Kidney (tissue), 14 donors: ENCODE measurements around the gene CAP1. TPM values are rescaled to one million over a fixed set of nuclear protein-coding genes. Genes with fewer than 3 reads are reported as not detected.

Source experiments
- DNase-seq, 5 donors: peaks; one replicate each; pipeline ENCODE4 v3.0.0-alpha.2; 2013 to 2020
- FAIRE-seq: peaks from 2 replicates; lab custom pipeline; 2012; peaks lifted over from hg19 to GRCh38; lab: Jason Lieb, UNC
- H3K27ac ChIP-seq, 2 donors: one replicate each; pipeline ENCODE4 v1.7.0; 2013; ENCODE audit warnings: low read depth in 2 of 2, low read length in 2 of 2, inconsistent platforms in 1 of 2
- H3K27me3 ChIP-seq: one replicate; pipeline ENCODE4 v1.7.1; 2013; ENCODE audit warnings: low read length, inconsistent platforms; ENCODE audit not compliant: control insufficient read depth, insufficient read depth
- H3K36me3 ChIP-seq, 3 donors: one replicate each; pipeline versions ENCODE4 v1.7.0 to v1.7.1; 2013; ENCODE audit warnings: low read length in 3 of 3, control low read depth in 1 of 3, inconsistent platforms in 1 of 3; ENCODE audit not compliant: insufficient read depth in 3 of 3, control insufficient read depth in 2 of 3
- H3K4me1 ChIP-seq, 3 donors: one replicate each; pipeline versions ENCODE4 v1.7.0 to v1.7.1; 2013; ENCODE audit warnings: low read length in 3 of 3, inconsistent platforms in 1 of 3, low read depth in 1 of 3; ENCODE audit not compliant: control insufficient read depth in 2 of 3, insufficient read depth in 2 of 3
- H3K4me3 ChIP-seq, 3 donors: one replicate each; pipeline versions ENCODE4 v1.7.0 to v1.8.1; 2013; ENCODE audit warnings: low read length in 3 of 3, control low read depth in 1 of 3, inconsistent platforms in 1 of 3
- H3K9ac ChIP-seq, 3 donors: one replicate each; pipeline versions ENCODE4 v1.7.0 to v1.7.1; 2013; ENCODE audit warnings: low read length in 3 of 3, control low read depth in 1 of 3, inconsistent platforms in 1 of 3
- H3K9me3 ChIP-seq, 3 donors: one replicate each; pipeline versions ENCODE4 v1.7.0 to v1.7.1; 2013; ENCODE audit warnings: low read length in 3 of 3, control low read depth in 1 of 3, inconsistent platforms in 1 of 3; ENCODE audit not compliant: control insufficient read depth in 2 of 3, insufficient read depth in 1 of 3
- intact Hi-C: fragments of 100-400 bp; cut with DNase I; formaldehyde crosslinking; loops from one replicate; pipeline ENCODE4 v1.11.1; 2022
- polyA plus RNA-seq: library from polyadenylated mRNA; stranded (reverse); fragments of 350-450 nt; fragmentation: Illumina TruSeq; extraction: RNeasy Lipid Tissue Mini Kit (QIAGEN cat#74804); gene quantifications from one replicate; pipeline ENCODE4 v1.2.3, GENCODE V29; 2014; ENCODE audit warnings: low read depth, low replicate concordance; ENCODE audit not compliant: insufficient read depth
- total RNA-seq: library from RNA; stranded (reverse); fragmentation: NEBNext Ultra II Directional; extraction: Animal tissue kit (Norgen Biotek cat#: 25700); gene quantifications from one replicate; pipeline ENCODE4 v1.2.1, GENCODE V29; 2021
- TF ChIP-seq, protein P1 (sequence below): IDR thresholded peaks from 3 replicates; pipeline ENCODE4 v1.5.1; 2012; ENCODE audit warnings: mild to moderate bottlenecking, moderate library complexity, borderline replicate concordance; ENCODE audit not compliant: insufficient read depth; ENCODE audit errors: extremely low read depth
- donor health status: control.
- donor health status: control.
- donor health status: control.
- donor health status: control.
- donor health status: control.
- donor health status: DM: yes; HTN: yes; CAD: no.
- donor health status: Normal renal cell carcinoma (clear cell type).

The CAP1 gene
- total and polyA plus RNA-seq, 2 donors from 2014 or later: 128 to 328 TPM

DNA sequence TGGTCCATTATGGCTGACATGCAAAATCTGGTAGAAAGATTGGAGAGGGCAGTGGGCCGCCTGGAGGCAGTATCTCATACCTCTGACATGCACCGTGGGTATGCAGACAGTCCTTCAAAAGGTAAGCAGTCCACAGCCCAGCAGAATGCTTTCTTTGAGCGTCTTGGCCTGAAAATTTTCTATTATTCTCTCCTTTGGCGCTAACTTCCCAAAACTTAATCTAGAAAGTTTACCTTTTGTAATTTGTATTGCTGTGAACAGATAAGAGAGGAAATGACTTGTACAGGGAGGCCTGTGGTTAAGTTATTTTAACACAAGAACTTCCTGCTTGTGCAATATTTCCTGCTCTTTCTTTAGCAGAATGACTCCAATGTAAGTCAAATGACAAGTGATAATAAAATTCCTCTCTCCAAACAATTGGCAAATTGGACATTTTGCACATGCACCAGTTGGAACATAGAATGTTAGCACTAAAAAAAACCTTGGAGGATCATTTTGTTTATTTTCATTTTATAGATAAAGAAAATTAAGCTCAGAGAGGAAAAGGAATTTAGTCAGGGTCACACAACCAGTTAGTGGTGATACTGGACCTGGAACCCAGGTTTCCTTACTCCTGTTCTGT lies 18.9 kb downstream of the CAP1 start:
- Histone ChIP-seq H3K27me3 (no peaks in the 10 kb centered on the region), H3K9ac (no peak overlapping the region), H3K27ac (peak overlapping the region in 1 of 2 donors; percentile 74), H3K9me3 (no peaks in the 10 kb centered on the region), H3K4me3 (no peak overlapping the region), H3K36me3 (peaks cover 9 to 40% (median 29%) of the 10 kb centered on the region in 3 donors), H3K4me1 (peaks cover 0 to 10% (median 7%) of the 10 kb centered on the region in 3 donors)
- intact Hi-C loops: no loop called here
- FAIRE-seq (no peak), DNase-seq (no peak)
- TF ChIP-seq, protein P1, sequence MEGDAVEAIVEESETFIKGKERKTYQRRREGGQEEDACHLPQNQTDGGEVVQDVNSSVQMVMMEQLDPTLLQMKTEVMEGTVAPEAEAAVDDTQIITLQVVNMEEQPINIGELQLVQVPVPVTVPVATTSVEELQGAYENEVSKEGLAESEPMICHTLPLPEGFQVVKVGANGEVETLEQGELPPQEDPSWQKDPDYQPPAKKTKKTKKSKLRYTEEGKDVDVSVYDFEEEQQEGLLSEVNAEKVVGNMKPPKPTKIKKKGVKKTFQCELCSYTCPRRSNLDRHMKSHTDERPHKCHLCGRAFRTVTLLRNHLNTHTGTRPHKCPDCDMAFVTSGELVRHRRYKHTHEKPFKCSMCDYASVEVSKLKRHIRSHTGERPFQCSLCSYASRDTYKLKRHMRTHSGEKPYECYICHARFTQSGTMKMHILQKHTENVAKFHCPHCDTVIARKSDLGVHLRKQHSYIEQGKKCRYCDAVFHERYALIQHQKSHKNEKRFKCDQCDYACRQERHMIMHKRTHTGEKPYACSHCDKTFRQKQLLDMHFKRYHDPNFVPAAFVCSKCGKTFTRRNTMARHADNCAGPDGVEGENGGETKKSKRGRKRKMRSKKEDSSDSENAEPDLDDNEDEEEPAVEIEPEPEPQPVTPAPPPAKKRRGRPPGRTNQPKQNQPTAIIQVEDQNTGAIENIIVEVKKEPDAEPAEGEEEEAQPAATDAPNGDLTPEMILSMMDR: no peak

DNA sequence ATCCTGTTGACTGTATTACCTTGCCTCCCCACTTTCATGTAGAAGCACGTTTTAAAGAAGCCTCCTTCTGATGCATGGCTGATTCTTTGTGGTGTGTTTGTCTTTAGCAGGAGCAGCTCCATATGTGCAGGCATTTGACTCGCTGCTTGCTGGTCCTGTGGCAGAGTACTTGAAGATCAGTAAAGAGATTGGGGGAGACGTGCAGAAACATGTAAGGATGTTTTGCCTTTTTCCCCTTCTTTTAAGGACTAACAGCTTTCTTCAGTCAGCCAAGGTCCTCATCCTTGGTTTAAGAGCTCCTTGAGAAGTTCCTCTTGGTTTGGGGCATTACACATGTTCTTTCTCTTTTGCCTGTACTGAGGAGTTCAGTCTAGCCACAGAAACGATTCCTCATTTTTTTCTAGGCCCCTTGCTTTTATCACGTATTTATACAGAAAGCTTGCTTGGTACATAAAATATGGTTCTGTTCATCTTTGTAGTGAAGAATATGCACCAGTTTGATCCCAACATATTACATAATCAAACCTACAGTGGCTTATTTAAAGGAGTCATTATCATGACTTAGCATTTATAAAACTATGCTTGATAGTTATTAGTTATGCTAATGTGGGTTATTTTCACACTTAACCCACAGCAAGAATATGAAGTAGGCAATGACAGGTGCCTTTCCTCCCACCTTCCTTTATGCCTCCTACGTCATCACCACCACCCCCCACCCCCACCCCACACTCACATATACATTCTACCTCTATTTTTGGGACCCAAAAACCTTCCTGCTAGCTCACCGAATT lies 19.6 kb downstream of the CAP1 start:
- no peak overlapping the region for H3K9ac ChIP-seq
- H3K36me3 ChIP-seq: peaks cover 11 to 47% (median 37%) of the 10 kb centered on the region in 3 donors
- DNase-seq (no peak), FAIRE-seq (no peak)
- TF ChIP-seq, protein P1: no peak
- H3K9me3 ChIP-seq: no peaks in the 10 kb centered on the region
- peak overlapping the region; percentile 3 to 74 for H3K27ac ChIP-seq
- peaks cover 0 to 10% (median 7%) of the 10 kb centered on the region in 3 donors for H3K4me1 ChIP-seq
- intact Hi-C loops: no loop called here
- no peak overlapping the region for H3K4me3 ChIP-seq
- no peaks in the 10 kb centered on the region for H3K27me3 ChIP-seq

DNA sequence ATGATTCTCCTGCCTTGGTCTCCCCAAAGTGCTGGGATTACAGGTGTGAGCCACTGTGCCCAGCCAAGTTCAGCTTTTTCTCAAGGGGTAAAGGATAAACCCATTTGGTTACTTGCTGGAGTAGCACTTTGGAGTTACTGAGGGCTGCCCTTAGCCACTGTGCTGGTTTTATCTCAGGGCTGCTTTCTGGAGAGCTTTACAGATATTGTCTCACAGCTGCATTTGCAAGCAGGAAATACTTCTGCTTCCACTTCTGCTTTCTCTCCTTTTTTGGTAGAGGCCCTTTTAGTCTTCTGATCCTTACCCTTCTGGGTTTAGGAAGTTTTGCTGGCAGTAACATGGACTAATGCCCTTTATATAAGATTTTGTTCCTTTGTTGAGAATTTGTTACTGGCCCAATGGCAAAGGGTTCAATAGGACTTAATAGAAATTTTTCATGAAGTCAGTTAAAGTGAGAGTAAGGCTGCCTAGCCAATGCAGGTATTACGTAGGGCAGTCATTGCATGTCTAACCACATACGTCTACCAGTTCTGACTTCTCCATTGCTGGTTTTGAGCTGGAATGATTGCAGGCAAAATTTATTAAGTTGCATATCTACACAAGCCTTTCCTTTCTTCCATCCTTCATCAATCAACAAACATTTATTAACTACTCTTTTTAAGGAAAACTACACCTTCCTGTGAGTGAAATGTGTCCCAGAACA lies 24.4 kb downstream of the CAP1 start:
- intact Hi-C loops: no loop called here
- no peak for FAIRE-seq
- Histone ChIP-seq H3K27ac (no peak overlapping the region), H3K4me3 (no peak overlapping the region), H3K36me3 (peaks cover 17 to 73% (median 64%) of the 10 kb centered on the region in 3 donors), H3K9me3 (no peaks in the 10 kb centered on the region), H3K4me1 (no peaks in the 10 kb centered on the region), H3K9ac (no peak overlapping the region), H3K27me3 (no peaks in the 10 kb centered on the region)
- DNase-seq: no peak
- TF ChIP-seq, protein P1: no peak
